Fibroblast of the conjunctiva (primary cell): ENCODE results near the gene FRRS1.
A peak's percentile ranks its signal among the peaks of the same experiment; 100 is the strongest.

Experiments used
- DNase-seq: peaks from one replicate; pipeline ENCODE4 v3.0.0-alpha.2; 2010; ENCODE audit warnings: low read depth

FRRS1 gene

DNA sequence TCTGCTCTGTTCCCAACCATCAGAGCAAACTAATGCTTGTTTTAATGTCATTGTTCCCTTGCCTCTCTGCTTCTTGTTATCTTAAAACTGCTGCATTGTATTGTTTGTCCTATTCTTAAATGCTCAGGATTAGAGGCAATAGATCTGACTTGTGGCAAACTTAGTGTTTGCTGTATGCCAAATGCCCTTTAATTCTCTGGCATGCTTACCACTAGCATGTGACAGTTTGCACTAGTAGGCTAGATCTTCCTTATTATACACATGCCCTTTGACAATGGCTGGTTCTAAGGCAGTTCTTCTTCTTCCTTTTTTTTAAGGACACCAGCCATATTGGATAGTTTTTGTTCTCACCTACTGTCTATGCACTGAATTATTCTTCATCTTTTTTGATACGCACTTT lies 90.4 kb downstream of the FRRS1 start:
- no peak for DNase-seq

DNA sequence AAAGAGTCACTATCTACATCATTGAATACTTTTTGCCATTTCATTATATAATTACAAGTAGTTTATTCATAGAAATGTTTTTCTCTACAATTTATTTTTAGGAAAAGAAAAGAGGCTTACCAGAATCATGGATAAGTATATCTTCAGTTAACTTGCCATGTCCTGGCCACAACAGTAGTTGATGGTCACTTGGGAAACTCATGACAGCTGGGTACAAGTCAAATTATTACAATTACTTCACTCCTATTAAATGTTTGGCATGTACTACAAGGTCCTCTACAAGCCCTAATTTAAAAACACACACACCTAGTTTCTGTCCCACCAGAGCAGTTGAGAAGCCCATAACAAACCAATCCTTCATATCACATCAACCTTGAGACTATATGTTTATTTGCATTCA lies 91.1 kb downstream of the FRRS1 start:
- DNase-seq = no peak

DNA sequence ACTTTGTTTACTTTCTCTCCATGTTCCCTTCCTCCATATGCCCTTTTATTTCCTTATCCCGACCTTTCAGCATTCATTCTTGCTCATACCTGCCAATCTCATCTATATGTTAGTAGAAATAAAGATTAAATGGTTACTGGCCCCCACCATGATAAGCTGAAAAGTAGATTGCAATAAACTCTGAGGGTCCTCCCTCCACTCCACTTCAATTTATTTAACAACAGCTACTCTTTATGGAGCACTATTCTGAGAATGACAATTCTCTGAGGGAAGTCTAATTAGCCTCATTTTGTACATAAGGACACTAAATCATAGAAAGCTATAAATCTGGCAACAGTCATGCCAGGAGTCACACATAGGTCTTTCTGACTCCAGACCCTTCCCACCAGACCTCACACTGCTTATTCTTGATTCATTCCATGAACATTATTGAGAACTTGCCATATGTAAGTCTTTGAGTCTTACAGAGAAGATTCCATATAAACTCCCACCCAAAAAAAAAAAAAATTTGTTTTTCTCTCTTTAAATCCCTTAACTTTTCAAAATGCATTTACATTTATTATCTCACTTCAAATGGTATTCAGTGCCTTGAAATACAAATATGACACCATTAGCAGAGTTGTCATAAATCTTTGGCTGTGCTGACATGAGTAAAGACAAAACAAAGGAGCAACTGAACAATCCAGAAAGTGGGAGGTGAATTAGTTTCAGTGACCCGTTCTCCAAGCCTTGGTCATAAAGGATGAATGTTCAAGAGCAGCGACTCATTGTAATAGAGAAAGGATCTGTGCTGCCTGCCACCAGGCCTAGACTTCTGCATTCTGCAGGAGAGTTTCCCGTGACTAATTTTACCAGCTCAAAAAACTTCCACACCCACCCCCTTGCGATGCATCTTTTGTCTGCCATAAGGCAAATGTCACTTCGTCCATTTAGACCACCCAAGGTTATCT lies 92.0 kb downstream of the FRRS1 start:
- no peak for DNase-seq

DNA sequence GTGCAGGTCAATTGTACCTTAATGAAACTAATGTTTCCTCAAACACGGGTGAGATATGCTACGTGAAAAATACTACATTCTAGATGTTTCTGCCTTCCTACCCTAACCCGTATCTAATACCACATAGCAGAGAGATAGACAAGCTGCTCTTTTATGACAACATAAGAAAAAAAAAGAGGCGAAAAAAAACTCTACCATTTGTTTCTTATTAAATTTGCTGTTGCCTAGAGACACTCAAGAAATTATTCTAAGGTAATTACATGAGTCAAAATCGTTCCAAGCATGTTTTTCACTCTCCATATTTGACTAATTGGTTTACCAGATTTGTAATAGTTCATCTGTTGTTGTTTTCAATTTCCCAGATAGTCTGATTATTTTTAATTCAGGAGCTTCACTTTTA lies 93.1 kb downstream of the FRRS1 start:
- no peak for DNase-seq

DNA sequence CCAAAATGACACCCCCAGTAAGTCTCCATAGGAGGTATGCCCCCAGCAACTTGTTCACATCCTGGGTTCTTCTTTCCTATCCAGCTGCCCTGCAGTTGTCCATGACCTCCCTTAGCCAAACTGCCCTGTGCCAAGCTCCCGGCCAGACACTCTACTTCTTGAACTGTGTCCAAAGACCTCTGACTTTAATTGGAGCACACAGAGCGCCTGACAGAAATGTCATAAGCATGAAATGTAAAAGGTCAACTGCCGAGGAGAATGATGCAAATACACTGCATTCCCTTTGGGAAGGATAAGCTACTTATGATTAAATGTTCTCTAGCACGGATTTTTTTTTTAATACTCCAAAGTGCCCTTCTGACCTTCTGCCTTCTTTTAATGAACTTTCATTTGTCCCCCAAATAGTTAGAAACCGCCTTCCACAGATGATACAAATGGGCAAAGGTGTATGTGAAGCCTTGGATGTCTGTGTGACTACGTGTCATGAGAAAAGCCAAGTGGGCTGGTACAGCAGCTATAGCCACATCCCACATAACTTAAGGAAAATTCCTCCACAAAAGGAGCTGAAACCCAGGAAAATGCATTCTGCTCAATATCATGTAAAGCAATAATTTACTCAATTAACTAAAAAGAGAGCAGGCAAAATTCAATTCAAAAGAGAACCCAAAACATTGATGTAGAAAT lies 93.8 kb downstream of the FRRS1 start:
- DNase-seq = peak; percentile 43

DNA sequence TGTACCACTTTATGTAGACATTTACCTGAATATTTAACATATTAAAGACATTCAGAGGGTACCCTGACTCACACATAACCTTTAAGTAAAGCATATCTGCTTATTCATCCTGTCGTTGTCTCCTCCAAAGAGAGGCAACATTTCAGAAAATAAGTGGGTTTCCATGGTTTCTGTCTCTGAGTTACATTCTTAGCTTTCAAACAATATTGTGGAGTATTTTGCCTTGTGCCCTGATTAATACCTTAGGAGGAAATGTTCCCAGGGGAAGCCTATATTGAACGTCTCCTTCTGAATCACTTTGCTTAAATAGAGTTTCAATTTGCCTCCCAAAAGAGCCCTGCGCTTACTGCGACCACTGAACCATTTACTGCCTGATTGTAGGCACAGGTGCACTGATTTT lies 94.4 kb downstream of the FRRS1 start:
- no peak for DNase-seq

DNA sequence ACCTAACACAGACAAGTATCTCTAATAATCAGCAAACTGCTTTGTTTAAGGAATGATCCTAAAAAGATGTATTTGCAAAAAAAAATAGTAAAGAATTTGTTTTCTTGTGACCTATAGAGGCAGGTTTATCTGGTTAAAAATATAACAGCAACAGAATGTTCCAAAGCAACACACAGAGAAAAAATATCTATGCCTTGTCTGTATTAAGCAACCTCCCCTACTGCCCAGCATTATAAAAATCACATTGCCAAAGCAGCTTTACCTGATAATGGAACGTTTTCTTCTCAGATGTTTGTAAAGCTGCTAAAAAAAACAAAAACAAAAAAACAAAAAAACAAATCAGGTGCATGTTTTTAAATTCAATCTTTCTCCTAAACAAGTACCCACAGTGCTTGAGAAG lies 95.9 kb downstream of the FRRS1 start:
- DNase-seq = no peak

DNA sequence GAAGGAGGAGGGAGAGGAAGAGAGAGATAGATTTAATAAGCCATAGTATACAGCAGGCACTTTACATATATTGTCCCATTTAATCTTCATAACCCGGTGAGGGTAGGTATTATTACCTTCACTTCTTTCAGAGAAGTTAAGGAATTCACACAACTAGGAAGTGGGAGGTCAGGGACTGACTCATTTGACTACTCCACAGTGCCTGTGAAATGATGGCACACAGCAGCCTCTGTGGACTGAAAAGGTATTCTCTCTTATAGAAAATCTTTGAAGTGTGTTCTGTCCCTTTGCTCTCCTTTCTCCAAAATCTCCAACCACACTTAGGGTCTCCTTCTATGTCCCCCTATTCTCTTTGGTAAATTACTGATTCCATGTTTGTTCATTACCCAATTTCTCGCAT lies 96.6 kb downstream of the FRRS1 start:
- no peak for DNase-seq

DNA sequence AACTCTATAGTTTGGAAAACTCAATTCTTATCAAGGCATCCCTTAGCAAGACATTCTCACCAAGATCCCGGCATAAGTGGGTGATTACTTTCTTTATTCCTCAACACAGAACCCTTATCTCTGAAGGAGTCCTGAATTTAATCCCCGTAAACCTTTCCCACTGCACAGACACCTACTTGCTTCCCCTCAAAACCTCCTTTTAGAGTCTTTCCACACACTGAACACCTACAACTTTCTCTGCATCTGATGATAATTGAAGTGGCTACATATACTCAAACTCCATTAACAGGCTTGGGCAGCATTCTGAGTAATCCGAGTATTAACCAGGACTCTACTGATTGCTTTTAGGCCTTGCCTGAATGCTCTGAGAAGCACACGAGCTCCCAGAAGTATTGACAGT lies 97.1 kb downstream of the FRRS1 start:
- no peak for DNase-seq

DNA sequence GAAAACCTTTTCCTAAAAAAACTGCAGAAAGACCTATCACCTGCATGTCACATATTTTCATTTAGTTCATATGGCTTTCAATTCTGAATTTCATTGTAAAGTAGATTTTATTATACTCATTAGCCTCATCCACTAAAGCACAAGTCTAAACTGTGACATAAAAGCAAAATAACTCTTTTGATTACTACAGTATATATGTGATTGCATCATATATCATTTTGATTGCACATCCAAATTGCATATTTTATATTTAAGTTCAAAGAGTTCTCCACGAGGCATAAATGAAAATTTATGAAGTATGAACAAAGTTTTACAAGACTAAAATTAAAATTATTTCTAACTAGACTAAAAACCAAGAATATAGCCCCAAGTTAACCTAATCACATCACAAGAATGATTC lies 101.2 kb downstream of the FRRS1 start:
- DNase-seq = no peak

DNA sequence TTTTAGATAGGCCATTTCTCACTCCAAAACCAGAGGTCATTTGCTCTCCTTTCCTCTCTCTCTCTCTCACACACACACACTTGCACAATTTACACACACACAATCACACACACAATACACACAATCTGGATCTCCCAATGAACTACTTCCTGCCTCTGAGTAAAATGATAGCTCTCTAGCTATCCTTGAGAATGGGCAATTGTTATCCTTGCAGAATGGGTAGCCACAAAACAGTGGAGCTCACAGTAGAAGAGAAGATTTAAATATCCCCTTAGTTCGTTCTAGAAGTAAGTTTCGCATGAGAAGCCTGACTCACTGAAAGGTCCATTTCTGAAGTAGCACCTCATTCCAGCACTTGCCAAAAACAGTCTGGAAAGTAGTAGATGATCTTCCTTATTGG lies 102.9 kb downstream of the FRRS1 start:
- DNase-seq = no peak

DNA sequence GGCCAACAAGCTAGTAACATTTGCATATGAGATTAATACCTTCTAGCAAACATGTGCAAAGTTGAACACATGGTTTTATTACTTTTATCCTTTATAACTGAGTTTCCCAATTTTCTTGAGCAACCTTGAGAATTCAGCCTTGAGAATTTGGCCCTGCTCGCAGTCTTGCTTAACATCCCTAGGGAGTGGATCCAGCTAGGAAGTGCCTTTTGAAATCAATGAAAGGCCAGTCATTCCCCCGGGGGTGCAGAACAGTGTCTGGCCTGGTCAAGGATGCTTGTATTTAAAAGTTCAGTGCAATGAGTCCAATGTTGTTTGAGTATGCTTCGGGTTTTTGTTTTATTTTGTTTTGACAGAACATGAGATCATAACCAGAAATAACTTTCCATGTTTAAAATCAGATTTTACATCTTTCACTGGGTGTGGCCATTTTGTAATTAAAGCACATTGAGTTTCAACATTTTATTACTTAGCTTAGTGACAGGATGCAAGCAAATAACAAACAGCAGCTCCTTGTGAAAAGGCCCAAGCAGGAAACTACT lies 103.8 kb downstream of the FRRS1 start:
- DNase-seq = peak; percentile 88

DNA sequence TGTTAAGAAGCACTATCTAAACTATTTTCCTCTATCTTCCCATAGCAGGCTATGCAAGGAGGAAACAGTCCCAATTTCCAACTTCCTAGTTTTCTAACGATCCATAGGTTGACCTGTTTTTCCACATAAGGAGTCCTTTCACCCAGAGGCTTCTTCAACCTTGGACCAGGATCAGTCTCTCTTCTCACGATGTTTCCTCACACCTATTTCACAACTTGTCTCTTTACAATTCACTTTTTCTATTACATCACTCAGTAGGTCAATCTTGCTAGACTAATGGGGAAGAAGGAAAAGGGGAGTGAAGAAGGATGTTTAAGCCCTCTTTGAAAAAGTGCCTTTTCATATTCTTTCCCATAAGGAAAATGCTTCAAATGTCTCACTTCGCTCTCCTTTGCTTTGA lies 104.7 kb downstream of the FRRS1 start:
- no peak for DNase-seq

DNA sequence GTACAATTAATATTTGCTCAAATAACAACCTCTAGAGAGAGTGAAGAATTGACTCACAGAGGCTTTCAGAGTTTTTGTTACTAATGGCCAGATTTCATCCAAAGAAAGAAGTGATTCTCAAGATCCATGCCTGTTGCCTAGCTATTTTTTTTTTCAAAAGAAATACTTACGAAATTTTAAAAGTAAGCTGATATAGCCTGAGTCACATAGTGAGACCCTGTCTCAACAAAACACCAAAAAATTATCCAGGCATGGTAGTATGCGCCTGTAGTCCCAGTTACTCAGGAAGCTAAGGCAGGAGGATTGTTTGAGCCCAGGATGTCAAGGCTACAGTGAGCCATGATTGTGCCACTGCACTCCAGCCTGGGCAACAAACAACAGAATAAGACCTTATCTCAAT lies 105.9 kb downstream of the FRRS1 start:
- DNase-seq = no peak

DNA sequence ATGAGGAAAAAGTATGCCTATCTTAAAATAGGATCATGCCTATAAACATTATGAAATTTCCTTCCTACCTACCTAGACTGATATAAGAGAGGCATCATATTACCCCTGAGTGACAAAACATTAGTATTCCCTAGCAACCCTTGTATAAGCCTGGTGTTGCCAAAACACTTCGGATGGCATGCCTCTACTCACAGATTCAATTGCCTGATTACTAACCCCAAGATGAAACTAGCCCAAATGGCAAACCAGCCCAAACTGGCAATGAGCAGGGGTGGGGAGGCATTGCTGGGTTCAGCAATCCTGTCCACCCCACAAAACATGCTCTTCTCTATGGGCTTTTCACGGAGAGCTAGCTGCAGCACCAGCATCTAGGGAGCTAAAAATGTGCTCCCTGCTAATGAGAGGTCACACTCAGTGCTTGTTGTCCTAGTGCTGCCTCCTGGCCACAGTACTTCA lies 106.7 kb downstream of the FRRS1 start:
- DNase-seq = no peak
